Ammon's horn (tissue), 1 donor: ENCODE measurements around the gene NECAB2.

Experiments
- DNase-seq: peaks from one replicate; pipeline ENCODE4 v3.0.0-alpha.2; 2016; ENCODE audit warnings: low spot score

The NECAB2 gene

DNA sequence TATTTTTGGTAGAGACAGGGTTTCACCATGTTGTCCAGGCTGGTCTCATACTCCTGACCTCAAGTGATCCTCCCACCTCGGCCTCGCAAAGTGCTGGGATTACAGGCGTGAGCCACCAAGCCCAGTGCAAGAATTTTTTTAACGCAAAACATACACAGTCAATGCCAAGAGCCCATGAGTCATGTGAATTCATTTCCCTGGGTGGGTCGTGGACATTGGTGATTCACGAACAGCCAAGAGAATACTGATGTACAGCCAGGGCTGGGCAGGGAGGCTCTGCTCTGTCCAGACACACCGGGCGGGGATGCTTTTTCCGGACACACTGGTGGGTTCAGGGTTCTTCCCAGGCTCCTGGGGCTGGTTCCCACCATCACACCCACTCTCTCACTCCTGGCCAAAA, 56.8 kb downstream of the NECAB2 start:
- no peak for DNase-seq

DNA sequence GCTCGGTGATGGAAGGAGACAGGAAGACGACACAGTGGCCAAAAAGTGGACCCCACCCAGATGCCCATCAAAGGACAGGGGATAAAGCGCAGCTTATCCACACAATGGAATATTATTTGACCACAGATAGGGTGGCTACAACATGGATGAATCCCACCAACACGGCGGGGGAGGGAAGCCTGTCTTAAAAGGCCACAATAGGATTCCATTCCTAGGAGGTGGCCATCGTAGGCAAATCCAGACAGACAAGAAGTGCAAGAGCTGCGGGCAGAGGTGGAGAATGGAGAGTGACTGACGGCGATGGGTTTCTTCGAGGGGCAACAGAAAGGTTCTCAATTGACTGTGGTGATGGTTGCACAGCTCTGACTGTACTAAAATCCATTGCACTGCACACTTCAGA, 58.6 kb downstream of the NECAB2 start:
- no peak for DNase-seq

DNA sequence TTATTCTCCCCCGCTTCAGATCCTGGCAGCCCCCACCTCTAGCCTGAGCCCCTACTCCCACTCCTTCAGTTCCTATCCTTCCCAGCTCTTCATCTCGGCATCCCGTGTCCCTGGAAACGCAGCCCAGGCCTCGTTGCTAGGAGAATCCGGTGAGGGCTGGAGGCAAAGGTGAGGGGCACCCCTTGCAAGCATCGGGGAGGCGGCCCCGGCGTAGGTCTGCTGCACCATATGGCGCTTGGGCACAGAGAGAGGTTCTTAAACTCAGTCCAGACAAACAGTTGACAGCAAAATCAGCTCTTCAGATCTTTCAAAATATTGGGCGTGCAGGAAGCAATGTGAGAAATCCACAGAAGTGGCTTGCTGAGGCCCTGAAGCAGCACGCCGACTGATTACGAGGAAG, 59.6 kb downstream of the NECAB2 start:
- no peak for DNase-seq

DNA sequence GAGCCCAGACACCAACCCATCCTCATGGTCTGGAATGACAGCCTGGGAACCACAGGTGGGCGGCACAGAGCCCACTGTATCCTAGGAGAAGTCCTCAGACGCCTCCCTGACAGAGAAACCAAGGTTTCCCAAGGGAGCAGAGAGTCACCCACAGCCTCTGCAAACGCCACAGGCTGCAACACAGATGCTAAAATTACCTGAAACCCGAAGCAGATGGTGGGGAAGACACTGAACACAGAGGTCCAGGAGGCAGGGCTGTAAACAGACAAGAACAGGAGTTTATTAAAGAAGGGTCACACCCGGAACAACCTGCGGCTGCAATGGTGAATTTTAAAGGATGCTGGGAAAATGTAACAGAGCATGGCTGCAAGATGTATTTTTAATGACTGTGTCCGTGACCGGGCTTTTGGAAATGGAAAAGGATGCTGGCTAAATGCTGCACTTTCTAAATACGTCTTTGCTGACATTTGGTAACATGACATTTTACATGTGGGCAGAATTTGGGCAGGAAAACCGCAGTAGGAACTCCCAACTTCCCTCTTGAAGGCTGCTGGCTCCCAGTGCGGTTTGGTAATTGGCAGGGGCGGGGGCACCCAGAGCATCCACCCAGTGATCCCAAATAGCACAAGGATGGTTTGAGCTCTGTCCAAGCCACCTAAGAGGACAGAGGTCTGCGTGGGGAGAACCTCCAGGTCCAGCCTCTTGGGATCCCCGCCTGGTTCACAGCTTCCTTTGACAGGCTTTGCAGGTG, 61.4 kb downstream of the NECAB2 start:
- peak; percentile 43 for DNase-seq

DNA sequence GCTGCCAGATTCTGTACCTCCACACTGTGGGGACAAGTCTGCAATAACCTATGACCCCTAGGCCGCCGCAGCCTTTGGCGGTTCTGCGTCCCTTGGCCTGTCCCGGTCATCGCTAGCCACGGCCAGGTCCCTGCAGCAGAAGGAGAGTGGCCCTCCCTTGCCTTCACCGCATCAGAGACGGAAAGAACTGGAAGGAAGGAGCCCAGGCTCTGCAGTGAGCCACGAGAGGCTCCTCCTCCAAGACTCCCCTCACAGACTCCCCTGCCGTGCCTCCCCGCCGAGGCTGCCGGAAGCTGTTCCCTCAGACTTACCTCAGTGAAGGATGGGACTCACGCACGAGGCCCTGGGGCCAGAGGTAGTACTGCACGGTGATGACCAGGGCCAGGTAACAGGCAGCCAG, 63.5 kb downstream of the NECAB2 start:
- no peak for DNase-seq

DNA sequence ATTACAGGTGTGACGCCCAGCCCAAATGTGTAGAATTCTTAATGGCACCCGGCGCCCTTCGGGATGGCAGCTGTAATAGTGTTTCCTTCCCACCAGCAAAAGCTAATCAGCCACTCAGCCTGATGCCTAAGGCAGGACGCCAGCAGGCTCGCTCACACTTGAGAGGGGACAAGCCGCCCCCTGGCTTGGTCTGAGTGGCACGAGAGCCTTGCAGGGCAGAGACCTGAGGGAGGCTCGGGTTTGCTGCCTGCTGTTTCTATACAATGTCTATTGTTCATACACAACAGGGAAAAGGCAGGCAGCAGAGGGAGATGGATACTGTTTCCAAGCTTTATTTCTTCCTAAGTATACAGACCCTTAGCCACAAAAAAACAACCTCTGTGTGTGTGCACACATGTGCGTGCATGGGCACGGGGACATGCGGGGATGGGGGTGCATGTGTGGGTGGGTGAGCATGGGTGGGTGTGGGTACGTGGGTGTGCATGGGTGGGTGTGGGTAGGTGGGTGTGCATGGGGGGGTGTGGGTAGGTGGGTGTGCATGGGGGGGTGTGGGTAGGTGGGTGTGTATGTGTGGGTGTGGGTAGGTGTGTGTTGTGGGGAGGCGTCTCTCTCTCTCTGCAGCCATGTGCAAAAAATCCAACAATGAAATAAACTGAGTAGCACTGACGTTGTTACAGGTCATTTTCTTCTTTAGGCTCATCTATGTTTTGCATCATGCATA, 64.6 kb downstream of the NECAB2 start:
- DNase-seq, result no peak

DNA sequence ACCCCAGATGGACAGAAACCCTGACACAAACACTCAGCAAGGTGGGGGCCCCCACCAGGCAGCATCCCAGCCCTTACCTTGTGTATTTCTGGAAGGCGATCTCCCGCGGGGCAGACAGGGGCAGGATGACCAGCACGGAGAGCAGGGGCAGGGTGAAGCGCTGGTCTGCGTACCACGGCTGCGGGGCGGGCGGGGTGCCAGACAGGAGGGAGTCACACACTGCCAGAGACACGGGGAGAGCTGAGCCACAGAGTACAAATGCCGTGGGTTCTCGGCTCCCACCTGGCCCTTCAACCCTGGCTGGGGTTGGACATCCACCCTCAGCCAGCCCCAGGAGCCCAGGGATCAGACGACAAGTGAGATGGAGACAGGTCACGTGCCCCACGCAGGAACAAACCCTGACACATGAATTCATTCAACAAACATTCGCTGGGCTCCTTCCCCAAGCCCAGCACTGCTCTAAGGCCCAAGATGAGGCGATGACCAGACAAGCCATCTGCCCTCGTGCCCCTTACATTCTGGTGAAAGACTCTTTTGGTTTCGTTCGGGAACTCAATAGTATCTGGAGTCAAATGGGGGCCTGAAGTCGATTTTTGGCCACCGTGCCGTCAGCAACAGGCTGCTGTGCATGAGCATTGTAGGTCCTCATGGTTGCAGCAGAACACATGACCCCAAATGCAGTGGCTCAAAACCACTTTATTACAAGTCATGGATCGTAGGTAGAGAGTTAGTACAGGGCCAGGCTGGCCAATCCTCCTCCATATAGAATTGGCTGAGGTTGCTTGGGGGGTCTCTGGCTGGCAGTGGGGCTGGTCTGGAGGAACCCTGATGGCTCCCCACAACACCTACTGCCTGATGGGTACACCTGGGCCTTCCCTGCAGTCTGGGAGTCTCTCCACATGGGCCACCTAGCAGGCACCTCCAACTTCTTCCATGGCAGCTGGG, 65.5 kb downstream of the NECAB2 start:
- no peak for DNase-seq

DNA sequence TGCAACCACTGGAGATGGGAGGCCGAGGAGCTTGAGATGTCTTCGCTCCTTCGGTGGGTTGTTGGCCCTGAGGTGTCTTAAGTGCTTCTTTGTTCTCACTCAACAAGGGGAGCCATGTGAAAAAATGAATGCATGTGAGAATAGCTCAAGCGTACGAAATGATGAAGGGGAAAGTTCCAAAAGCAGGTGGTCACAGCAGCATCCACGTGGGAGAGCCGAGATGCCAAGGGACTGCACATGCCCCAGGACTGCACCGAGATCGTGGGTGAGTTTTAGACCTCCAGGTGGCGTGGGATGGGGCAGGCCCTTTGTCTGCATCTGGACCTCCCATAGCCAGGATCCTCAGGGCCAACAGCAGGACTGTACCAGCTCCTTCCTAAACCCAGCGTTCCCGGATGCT, 66.5 kb downstream of the NECAB2 start:
- DNase-seq, result no peak

DNA sequence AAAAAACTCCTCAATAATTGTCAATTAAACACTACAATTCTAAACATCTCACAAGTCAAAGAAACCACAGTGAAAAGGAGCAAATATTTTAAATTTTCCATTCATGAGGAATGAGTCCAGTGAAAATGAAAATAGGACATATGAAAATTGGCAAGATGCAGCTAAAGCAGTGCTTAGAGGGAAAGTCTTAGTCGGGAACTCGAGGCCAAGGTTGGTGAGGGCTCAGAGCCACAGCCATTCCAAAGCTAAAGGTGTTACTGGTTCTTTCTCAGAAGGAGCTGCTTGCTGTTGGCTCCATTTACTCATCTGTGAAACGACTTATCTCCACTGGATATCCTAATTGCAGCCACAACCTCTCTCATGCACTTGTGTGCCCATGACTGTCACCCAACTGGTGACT, 68.1 kb downstream of the NECAB2 start:
- no peak for DNase-seq

DNA sequence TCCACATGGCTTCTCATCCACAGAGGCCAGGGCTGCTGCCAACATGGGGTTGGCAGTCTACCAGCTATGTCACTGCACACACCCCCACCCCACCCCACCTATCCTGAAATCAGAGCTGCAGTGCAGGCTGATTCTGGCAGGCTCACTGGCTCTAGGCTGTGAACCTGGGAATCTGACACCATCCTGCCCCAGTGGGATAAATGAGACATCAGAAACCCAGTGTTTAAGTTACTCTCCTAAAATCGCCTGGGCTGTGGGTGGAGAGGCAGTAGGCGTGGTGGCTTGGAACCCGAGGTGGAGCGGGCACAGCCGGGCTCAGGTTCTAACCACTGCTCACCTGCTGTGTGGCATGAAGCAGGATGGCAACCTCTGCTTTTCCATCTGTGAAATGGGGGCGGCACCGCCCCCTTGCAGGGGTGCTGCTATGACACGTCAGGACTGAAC, 69.0 kb downstream of the NECAB2 start:
- no peak for DNase-seq

DNA sequence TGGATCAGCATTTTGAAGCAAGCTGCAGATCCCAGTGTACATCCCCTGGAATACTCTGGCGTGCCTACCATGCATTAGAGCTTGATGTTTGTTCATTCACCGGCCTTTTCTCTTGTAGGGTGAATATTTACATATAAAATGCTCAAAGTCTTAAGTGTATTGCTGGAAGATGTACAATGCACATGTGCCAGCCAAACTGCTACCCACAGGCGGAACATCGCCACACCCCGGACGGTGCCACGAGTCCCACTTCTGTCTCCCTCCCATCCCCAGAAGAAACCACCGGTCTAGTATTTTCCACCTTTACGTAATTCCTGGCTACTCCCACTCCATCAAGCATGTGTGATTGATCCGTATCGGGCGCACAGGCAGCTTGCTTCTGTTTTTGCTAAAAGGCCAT, 70.4 kb downstream of the NECAB2 start:
- no peak for DNase-seq

DNA sequence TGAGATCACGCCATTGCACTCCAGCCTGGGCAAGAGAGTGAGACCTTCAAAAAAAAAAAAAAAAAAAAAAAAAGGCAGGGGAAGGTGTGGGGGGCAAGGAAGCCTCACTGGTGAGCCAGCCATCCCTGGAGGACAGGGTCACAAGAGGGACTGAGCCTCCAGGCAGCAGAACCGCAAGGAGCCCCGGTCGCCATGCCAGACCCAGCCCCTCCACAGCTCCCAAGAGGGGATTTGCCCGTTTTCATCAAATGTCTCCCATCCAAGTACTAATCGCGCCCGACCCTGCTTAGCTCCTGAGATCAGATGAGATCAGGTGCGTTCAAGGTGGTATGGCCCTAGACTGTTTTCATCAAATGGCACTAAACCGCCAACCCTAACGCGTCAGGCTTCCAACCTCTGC, 71.7 kb downstream of the NECAB2 start:
- no peak for DNase-seq

DNA sequence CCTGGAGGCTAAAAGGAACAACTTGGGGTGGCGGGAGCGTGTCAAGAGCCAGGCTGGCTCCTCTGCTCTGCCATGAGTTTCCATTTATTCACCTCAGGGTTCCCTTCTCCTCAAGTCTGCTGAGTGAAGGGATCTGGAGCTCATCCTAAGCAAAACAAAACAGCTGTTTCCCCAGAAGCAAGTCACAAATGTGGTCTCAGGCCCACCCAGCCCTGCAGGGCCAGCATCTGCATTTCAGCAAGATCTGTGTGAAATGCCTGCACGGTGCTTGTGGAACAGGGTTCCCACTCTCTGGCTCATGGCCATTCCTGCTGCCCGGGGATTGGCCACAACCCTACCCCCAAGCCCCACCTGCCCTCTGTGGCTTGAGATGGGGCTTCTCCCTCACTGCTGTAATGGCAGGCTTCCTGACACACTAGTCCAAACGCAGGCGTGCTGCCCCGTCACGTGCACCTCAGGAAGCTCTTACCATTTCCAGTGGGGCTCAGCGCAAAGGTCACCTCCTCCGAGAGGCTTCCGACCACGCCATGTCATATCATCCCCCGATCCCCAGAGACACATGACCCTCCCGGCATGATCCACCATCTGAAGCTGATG, 72.3 kb downstream of the NECAB2 start:
- DNase-seq, result no peak

DNA sequence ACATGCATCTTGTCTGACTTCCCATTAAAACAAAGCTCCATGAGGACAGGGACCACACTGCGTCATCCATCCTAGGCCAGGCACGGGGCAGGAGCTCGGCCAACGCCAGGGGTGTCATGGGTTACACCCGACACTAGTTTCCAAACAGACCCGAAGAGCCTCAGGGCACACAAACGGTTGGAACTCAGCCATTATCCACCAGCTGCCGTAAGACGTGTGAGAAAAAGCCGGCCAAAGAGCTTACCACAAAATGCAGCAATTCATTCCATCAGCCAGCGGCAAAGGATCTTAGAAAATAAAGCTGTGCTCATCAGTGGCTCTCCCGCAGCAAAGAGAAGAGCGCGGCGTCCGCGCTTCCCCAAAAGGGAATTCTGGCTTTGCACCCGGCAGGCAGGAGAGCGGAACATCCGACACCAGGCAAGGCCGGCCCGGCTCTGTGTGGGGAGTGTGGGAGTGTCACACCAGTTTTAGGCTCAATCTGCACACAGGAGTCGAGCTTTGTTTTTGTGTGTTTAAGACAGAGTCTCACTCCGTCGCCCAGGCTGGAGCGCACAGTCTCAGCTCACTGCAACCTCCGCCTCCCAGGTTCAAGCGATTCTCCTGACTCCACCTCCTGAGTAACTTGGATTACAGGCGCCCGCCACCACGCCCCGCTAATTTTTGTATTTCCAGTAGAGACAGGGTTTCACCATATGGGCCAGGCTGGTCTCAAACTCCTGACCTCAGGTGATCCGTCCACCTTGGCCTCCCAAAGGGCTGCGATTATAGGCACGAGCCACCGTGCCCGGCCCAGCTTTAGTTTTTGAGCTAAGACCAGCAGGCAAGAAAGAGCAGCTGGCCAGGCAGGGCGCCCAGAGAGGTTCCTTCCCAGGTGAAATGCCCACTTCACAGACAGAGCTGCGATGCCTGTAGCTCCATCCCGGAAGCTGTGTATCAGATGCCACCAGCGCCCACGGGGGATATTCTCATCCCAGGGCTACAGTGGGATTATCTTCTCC, 73.1 kb downstream of the NECAB2 start:
- DNase-seq, result peak; percentile 31

DNA sequence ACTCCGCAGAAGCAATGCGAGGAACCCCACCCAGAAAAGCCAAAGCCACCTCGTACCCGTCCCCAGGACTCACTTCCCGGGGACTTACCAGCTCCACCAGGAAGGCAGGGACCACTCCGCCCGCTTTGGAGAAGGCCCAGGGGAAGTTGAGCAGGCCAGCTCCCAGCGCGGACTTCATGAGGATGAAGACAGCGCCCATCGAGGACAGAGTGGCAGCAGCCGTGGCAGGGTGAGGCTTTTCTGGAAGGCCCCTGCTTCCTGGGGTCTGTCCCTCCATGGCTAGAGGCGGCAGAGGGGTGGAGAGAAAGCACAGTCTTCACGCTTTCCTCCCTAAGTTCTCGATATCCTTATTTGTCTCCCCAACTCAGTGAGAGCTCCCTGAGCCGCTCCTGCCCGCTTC, 73.8 kb downstream of the NECAB2 start:
- DNase-seq, result no peak

DNA sequence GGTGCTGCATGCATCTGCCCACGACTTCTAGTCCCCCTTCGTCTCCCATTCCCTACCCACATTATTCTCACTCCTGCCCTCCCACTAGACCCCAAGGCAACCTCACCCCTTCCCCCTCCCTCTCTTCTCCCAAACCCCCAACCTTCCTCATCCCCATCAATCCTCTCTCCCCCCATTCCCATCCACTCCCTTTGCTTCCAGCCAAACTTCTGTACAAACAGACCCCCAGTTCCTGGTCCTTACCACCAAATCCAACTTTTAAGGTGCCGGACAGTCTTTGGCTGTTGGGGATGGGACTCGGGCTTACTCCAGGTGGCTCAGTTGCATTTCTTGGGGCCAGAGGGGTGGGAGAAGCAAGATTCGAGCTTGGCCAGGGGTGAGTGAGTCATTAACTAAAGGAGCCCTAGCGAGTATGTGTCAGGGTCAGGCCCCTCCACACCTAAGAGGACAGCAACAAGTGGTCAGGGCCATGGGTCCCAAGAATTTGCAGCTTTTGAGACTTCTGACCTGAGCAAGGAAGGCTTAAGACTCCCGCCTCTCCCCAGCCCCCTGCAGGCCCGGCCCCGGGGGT, 74.3 kb downstream of the NECAB2 start, which contains the start of gene SLC38A8:
Gene SLC38A8, minus strand, starts transcription at position 488 of the 571 bp plus-strand sequence. CDS start 638 bp downstream, outside the sequence.
- no peak for DNase-seq

DNA sequence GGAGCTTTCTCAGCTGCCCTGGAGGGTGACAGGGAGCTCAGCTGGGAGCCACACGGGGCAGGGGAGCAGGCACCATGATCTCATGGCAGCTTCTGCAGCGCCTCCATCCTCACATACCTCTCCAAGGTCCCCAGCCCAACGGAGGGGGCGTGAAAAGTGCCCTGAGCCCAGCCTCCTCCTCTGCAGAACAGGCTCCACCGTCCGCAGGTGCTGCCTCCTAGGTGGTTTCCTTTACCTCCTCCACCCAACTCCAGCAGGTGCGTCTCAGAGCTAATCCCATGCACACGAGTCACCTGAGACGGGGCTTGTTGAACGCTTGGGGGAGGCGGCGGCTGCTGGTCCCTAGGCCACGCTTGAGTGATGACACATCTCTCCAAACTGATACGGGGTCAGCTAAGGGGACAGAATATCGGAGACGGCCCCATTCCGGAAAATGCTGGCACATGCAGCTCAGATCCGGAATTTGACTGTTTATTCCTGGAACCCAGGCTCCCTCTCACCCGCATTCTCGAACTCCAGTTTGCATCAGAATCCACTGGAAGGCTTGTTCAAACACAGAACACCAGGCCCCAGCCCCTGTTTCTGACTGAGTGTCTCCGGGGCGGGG, 74.9 kb downstream of the NECAB2 start:
- DNase-seq, result no peak

DNA sequence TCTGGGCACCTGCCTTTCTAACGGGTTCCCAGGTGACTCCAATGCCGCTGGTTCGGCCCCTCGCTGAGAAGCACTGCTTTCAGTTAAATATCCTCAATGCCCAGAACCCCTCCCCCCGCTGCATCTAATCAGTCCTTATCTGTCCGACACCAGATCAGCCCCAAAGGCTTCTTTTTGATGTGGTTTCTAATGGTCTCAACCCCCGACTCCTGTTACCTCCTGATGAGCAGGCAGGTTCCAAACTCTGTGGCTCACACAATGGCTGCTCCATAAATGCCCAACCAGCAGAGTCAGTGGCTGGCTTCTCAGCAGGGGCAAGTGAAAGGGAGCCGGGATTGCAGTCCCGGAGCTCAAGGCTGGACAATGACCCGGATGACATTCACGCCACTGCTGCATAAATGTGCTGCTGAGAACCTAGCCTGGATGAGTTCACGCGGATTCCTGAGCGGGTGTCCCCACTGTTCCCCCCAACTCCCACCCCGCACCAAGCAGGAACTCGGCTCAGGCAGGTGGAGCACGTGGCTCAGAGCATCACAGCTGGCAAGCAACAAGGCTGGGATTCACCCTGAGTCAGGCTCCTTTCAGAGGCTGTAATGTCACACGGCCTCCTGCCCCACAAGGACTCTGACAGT, 75.6 kb downstream of the NECAB2 start:
- no peak for DNase-seq

DNA sequence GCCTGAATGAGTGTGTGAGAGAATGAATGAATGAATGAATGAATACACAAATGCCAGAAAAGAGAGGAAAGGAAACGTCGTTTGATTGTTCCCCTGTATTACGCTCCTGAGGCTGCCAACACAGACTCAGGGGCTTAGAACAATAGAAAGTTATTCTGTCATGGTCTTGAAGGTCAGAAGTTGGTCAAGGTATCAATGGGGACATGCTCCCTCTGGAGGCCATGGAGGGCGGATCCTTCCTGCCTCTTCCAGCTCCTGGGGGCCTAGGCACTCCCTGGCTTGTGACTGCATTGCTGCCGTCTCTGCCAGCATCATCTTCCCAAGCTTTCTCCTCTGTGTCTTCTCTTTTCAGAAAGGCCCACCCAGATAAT, 76.1 kb downstream of the NECAB2 start:
- DNase-seq, result no peak
